Measurements from ENCODE around the gene OAS3. TPM values are rescaled to one million over a fixed set of nuclear protein-coding genes. Genes with fewer than 3 reads are reported as not detected.

OAS3 gene
- polyA plus RNA-seq, 1 experiment, result 6.7 TPM

DNA sequence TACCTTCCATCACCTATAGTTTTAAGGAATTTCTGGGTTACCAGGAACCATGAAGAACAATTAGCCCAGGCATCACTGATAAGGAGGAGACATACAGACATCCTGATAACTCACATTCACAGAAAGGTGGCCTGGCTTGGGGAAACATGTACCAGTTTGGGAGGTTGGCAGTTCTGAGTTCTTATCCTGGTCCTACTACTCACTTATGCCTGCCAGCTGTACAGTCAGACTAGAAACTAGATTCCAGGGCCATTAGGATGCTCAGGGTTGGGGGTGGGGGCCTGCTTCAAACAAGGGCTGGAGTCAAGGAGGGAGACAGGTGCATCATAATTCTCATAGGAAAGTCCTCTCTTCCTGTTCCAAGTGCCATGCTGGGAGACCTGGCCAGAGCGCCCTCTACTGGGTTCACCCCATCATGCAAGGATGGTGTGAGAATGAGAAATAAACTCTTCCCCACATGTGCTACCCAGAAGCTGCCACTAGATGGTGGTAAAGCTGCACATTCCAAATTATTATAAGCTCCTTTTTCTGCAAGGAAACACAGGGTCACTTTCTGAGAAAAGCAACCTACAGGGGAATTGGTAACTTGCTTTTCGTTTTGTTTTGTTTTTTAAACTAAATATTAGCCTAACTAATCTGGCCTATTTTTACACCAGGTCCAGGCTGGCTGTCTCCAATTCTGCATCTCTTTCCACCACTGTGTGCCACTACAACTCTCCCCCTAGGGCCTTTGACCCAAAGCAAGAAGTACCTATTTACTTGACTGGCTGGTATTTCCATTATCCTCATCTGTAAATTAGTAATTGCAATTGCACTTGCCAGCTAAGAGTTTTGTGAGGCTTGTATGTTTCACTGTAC lies 54.5 kb downstream of the OAS3 start:
- Histone ChIP-seq H3K4me3 (ENCODE audit: low read depth, low read length) (no peak overlapping the region), H3K27me3 (ENCODE audit: control insufficient read depth, insufficient read depth, low read length) (no peaks in the 10 kb centered on the region; the same call in 1 of the 2 replicates), H3K36me3 (ENCODE audit: control insufficient read depth, insufficient read depth, low read length) (no peaks in the 10 kb centered on the region)
- TF ChIP-seq CTCF (IDR thresholded peaks at IDR 0.05; ENCODE audit: insufficient read depth, low read depth, low read length), result peak; percentile 91
- ChIA-PET CTCF (interaction anchor here (0.6 to 4.9 kb wide), 32 partner anchors 9 to 535 kb away, joined by 3 to 28 read pairs (median 4); partner anchors contain the start of gene OAS2), POLR2A (no interaction called here)
- peak; percentile 8 for DNase-seq (ENCODE audit: low read depth)

- no peak for DNase-seq (ENCODE audit: low read depth)
- no peaks in the 10 kb centered on the region for H3K36me3 ChIP-seq (ENCODE audit: control insufficient read depth, insufficient read depth, low read length)
- H3K27me3 ChIP-seq (ENCODE audit: control insufficient read depth, insufficient read depth, low read length), result no peaks in the 10 kb centered on the region; the same call in 1 of the 2 replicates
- no peak for TF ChIP-seq CTCF (IDR thresholded peaks at IDR 0.05; ENCODE audit: insufficient read depth, low read depth, low read length)
- H3K4me3 ChIP-seq (ENCODE audit: low read depth, low read length), result no peak overlapping the region
- ChIA-PET CTCF (no interaction called here), POLR2A (no interaction called here)
Observed at GRCh38 chr12:112995008-112995407, 56.7 kb downstream of the OAS3 start.

DNA sequence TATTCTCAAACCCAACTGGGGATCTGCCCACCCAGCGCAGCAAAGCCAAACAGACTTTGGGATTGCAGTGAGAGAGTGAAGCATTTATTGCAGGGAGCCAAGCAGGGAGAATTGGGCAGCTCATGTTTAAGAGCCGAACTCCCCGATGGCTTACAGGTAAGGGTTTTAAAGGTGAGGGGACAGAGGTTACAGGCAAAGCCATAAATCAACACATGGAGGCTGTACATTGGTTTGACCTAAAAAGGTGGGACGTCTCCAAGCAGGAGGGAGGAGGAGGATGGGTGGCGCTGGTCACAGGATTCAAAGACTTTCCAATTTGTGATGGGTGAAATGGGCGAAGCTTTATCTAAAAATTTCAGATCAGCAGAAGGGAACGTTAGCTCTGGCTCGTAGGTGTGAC lies 58.2 kb downstream of the OAS3 start:
- no peak for DNase-seq (ENCODE audit: low read depth)
- ChIA-PET POLR2A (no interaction called here), CTCF (no interaction called here)
- Histone ChIP-seq H3K4me3 (ENCODE audit: low read depth, low read length) (no peak overlapping the region), H3K27me3 (ENCODE audit: control insufficient read depth, insufficient read depth, low read length) (no peaks in the 10 kb centered on the region; the same call in 1 of the 2 replicates), H3K36me3 (ENCODE audit: control insufficient read depth, insufficient read depth, low read length) (no peaks in the 10 kb centered on the region)
- TF ChIP-seq CTCF (IDR thresholded peaks at IDR 0.05; ENCODE audit: insufficient read depth, low read depth, low read length), result no peak

- Histone ChIP-seq H3K4me3 (ENCODE audit: low read depth, low read length) (no peak overlapping the region), H3K36me3 (ENCODE audit: control insufficient read depth, insufficient read depth, low read length) (no peaks in the 10 kb centered on the region), H3K27me3 (ENCODE audit: control insufficient read depth, insufficient read depth, low read length) (no peaks in the 10 kb centered on the region; the same call in 1 of the 2 replicates)
- ChIA-PET CTCF (interaction anchor here (0.8 to 1.7 kb wide), 2 partner anchors 9 to 13 kb away, joined by 4 read pairs; no protein-coding TSS in a partner anchor), POLR2A (no interaction called here)
- no peak for TF ChIP-seq CTCF (IDR thresholded peaks at IDR 0.05; ENCODE audit: insufficient read depth, low read depth, low read length)
- no peak for DNase-seq (ENCODE audit: low read depth)
Observed at GRCh38 chr12:112997506-112997905, 59.2 kb downstream of the OAS3 start.

GRCh38 chr12:112998987-112999767 lies 60.9 kb downstream of the OAS3 start:
- Histone ChIP-seq H3K4me3 (ENCODE audit: low read depth, low read length) (no peak overlapping the region), H3K27me3 (ENCODE audit: control insufficient read depth, insufficient read depth, low read length) (no peaks in the 10 kb centered on the region; the same call in 1 of the 2 replicates), H3K36me3 (ENCODE audit: control insufficient read depth, insufficient read depth, low read length) (no peaks in the 10 kb centered on the region)
- ChIA-PET POLR2A (no interaction called here), CTCF (interaction anchor here (1.7 kb wide), 1 partner anchor 8 kb away, joined by 4 read pairs; no protein-coding TSS in a partner anchor)
- DNase-seq (ENCODE audit: low read depth), result no peak
- no peak for TF ChIP-seq CTCF (IDR thresholded peaks at IDR 0.05; ENCODE audit: insufficient read depth, low read depth, low read length)

Measured in BJ (cell line).